Measurements from ENCODE around the gene CREBBP.
"Not testable (repeated sequence)": the region's sequence is repeated elsewhere in the genome, so short reads cannot be mapped to it uniquely, and the experiment has no call there.

Gene CREBBP

GRCh38 chr16:3722508-3722907, 158.0 kb downstream of the CREBBP start:
- Histone ChIP-seq H3K4me3 (ENCODE audit: low read length in 2 of 2) (no peak overlapping the region), H3K9ac (ENCODE audit: low read length in 2 of 2) (no peak overlapping the region), H3K9me3 (ENCODE audit: control insufficient read depth in 2 of 2, low read length in 2 of 2) (no peaks in the 10 kb centered on the region), H3K4me1 (ENCODE audit: control insufficient read depth, insufficient read depth, low read length) (peaks cover 5% of the 10 kb centered on the region), H3K27me3 (ENCODE audit: control insufficient read depth in 1 of 2, insufficient read depth in 2 of 2, low read length in 2 of 2) (no peaks in the 10 kb centered on the region), H3K36me3 (ENCODE audit: control insufficient read depth in 2 of 2, insufficient read depth in 2 of 2, low read length in 2 of 2) (peaks cover 0 to 2% of the 10 kb centered on the region in 2 donors), H3K27ac (ENCODE audit: low read length) (no peak overlapping the region)

GRCh38 chr16:3720418-3720817, 160.1 kb downstream of the CREBBP start:
- no peaks in the 10 kb centered on the region for H3K9me3 ChIP-seq (ENCODE audit: control insufficient read depth in 2 of 2, low read length in 2 of 2)
- no peak overlapping the region for H3K27ac ChIP-seq (ENCODE audit: low read length)
- peaks cover 13% of the 10 kb centered on the region for H3K4me1 ChIP-seq (ENCODE audit: control insufficient read depth, insufficient read depth, low read length)
- H3K36me3 ChIP-seq (ENCODE audit: control insufficient read depth in 2 of 2, insufficient read depth in 2 of 2, low read length in 2 of 2), result no peaks in the 10 kb centered on the region
- H3K9ac ChIP-seq (ENCODE audit: low read length in 2 of 2), result no peak overlapping the region
- H3K4me3 ChIP-seq (ENCODE audit: low read length in 2 of 2), result no peak overlapping the region
- no peaks in the 10 kb centered on the region for H3K27me3 ChIP-seq (ENCODE audit: control insufficient read depth in 1 of 2, insufficient read depth in 2 of 2, low read length in 2 of 2)

GRCh38 chr16:3718628-3719027, 161.9 kb downstream of the CREBBP start:
- Histone ChIP-seq H3K9ac (ENCODE audit: low read length in 2 of 2) (no peak overlapping the region), H3K27ac (ENCODE audit: low read length) (no peak overlapping the region), H3K27me3 (ENCODE audit: control insufficient read depth in 1 of 2, insufficient read depth in 2 of 2, low read length in 2 of 2) (no peaks in the 10 kb centered on the region), H3K9me3 (ENCODE audit: control insufficient read depth in 2 of 2, low read length in 2 of 2) (no peaks in the 10 kb centered on the region), H3K4me1 (ENCODE audit: control insufficient read depth, insufficient read depth, low read length) (peaks cover 13% of the 10 kb centered on the region), H3K4me3 (ENCODE audit: low read length in 2 of 2) (no peak overlapping the region), H3K36me3 (ENCODE audit: control insufficient read depth in 2 of 2, insufficient read depth in 2 of 2, low read length in 2 of 2) (peaks cover 3% of the 10 kb centered on the region in 2 donors)

GRCh38 chr16:3718019-3718391, 162.5 kb downstream of the CREBBP start:
- Histone ChIP-seq H3K9ac (ENCODE audit: low read length in 2 of 2) (peak overlapping the region; percentile 91 to 96), H3K36me3 (ENCODE audit: control insufficient read depth in 2 of 2, insufficient read depth in 2 of 2, low read length in 2 of 2) (peaks cover 3 to 7% of the 10 kb centered on the region in 2 donors), H3K4me3 (ENCODE audit: low read length in 2 of 2) (peak overlapping the region; percentile 94 to 97), H3K27me3 (ENCODE audit: control insufficient read depth in 1 of 2, insufficient read depth in 2 of 2, low read length in 2 of 2) (no peaks in the 10 kb centered on the region), H3K9me3 (ENCODE audit: control insufficient read depth in 2 of 2, low read length in 2 of 2) (no peaks in the 10 kb centered on the region), H3K4me1 (ENCODE audit: control insufficient read depth, insufficient read depth, low read length) (peaks cover 13% of the 10 kb centered on the region), H3K27ac (ENCODE audit: low read length) (peak overlapping the region; percentile 88)

- H3K4me3 ChIP-seq (ENCODE audit: low read length in 2 of 2), result peak within 1 kb of the TSS; percentile 94 to 97
- H3K9ac ChIP-seq (ENCODE audit: low read length in 2 of 2), result peak within 1 kb of the TSS; percentile 91 to 96
These were observed 163.1 kb downstream of the CREBBP start, which contains the start of gene TRAP1 for GRCh38 chr16:3717235-3718018. Gene TRAP1 (minus strand): TSS chr16:3717524. CDS start chr16:3717508, 16 bp downstream.

GRCh38 chr16:3716831-3717234, 163.7 kb downstream of the CREBBP start:
- Histone ChIP-seq H3K9ac (ENCODE audit: low read length in 2 of 2) (peak overlapping the region; percentile 80 to 96), H3K4me1 (ENCODE audit: control insufficient read depth, insufficient read depth, low read length) (peaks cover 13% of the 10 kb centered on the region), H3K27me3 (ENCODE audit: control insufficient read depth in 1 of 2, insufficient read depth in 2 of 2, low read length in 2 of 2) (no peaks in the 10 kb centered on the region), H3K9me3 (ENCODE audit: control insufficient read depth in 2 of 2, low read length in 2 of 2) (no peaks in the 10 kb centered on the region), H3K4me3 (ENCODE audit: low read length in 2 of 2) (peak overlapping the region; percentile 94 to 97), H3K27ac (ENCODE audit: low read length) (peak overlapping the region; percentile 24), H3K36me3 (ENCODE audit: control insufficient read depth in 2 of 2, insufficient read depth in 2 of 2, low read length in 2 of 2) (peaks cover 3 to 9% of the 10 kb centered on the region in 2 donors)

More at GRCh38 chr16:3717235-3718018, 163.1 kb downstream of the CREBBP start, which contains the start of gene TRAP1:
- H3K36me3 ChIP-seq (ENCODE audit: control insufficient read depth in 2 of 2, insufficient read depth in 2 of 2, low read length in 2 of 2), result peaks cover 3 to 8% of the 10 kb centered on the region in 2 donors
- no peaks in the 10 kb centered on the region for H3K9me3 ChIP-seq (ENCODE audit: control insufficient read depth in 2 of 2, low read length in 2 of 2)
- H3K27me3 ChIP-seq (ENCODE audit: control insufficient read depth in 1 of 2, insufficient read depth in 2 of 2, low read length in 2 of 2), result no peaks in the 10 kb centered on the region
- peaks cover 13% of the 10 kb centered on the region for H3K4me1 ChIP-seq (ENCODE audit: control insufficient read depth, insufficient read depth, low read length)
- peak within 1 kb of the TSS; percentile 88 for H3K27ac ChIP-seq (ENCODE audit: low read length)

GRCh38 chr16:3715430-3715829, 165.1 kb downstream of the CREBBP start:
- H3K27me3 ChIP-seq (ENCODE audit: control insufficient read depth in 1 of 2, insufficient read depth in 2 of 2, low read length in 2 of 2), result no peaks in the 10 kb centered on the region
- H3K9me3 ChIP-seq (ENCODE audit: control insufficient read depth in 2 of 2, low read length in 2 of 2), result no peaks in the 10 kb centered on the region
- H3K36me3 ChIP-seq (ENCODE audit: control insufficient read depth in 2 of 2, insufficient read depth in 2 of 2, low read length in 2 of 2), result peaks cover 3 to 9% of the 10 kb centered on the region in 2 donors
- H3K27ac ChIP-seq (ENCODE audit: low read length), result no peak overlapping the region
- H3K9ac ChIP-seq (ENCODE audit: low read length in 2 of 2), result no peak overlapping the region
- peaks cover 13% of the 10 kb centered on the region for H3K4me1 ChIP-seq (ENCODE audit: control insufficient read depth, insufficient read depth, low read length)
- H3K4me3 ChIP-seq (ENCODE audit: low read length in 2 of 2), result no peak overlapping the region

GRCh38 chr16:3714378-3714777, 166.1 kb downstream of the CREBBP start:
- not testable (repeated sequence) for H3K27ac ChIP-seq (ENCODE audit: low read length); H3K9me3 ChIP-seq (ENCODE audit: control insufficient read depth in 2 of 2, low read length in 2 of 2); H3K36me3 ChIP-seq (ENCODE audit: control insufficient read depth in 2 of 2, insufficient read depth in 2 of 2, low read length in 2 of 2); H3K9ac ChIP-seq (ENCODE audit: low read length in 2 of 2); H3K27me3 ChIP-seq (ENCODE audit: control insufficient read depth in 1 of 2, insufficient read depth in 2 of 2, low read length in 2 of 2); H3K4me3 ChIP-seq (ENCODE audit: low read length in 2 of 2)
- peaks cover 13% of the 10 kb centered on the region for H3K4me1 ChIP-seq (ENCODE audit: control insufficient read depth, insufficient read depth, low read length)

GRCh38 chr16:3713587-3714242, 166.8 kb downstream of the CREBBP start:
- Histone ChIP-seq H3K27me3 (ENCODE audit: control insufficient read depth in 1 of 2, insufficient read depth in 2 of 2, low read length in 2 of 2) (no peaks in the 10 kb centered on the region), H3K4me3 (ENCODE audit: low read length in 2 of 2) (no peak overlapping the region), H3K27ac (ENCODE audit: low read length) (no peak overlapping the region), H3K9me3 (ENCODE audit: control insufficient read depth in 2 of 2, low read length in 2 of 2) (no peaks in the 10 kb centered on the region), H3K36me3 (ENCODE audit: control insufficient read depth in 2 of 2, insufficient read depth in 2 of 2, low read length in 2 of 2) (peaks cover 3 to 9% of the 10 kb centered on the region in 2 donors), H3K9ac (ENCODE audit: low read length in 2 of 2) (no peak overlapping the region), H3K4me1 (ENCODE audit: control insufficient read depth, insufficient read depth, low read length) (peaks cover 13% of the 10 kb centered on the region)

GRCh38 chr16:3712861-3713372, 167.6 kb downstream of the CREBBP start:
- Histone ChIP-seq H3K9me3 (ENCODE audit: control insufficient read depth in 2 of 2, low read length in 2 of 2) (no peaks in the 10 kb centered on the region), H3K27me3 (ENCODE audit: control insufficient read depth in 1 of 2, insufficient read depth in 2 of 2, low read length in 2 of 2) (no peaks in the 10 kb centered on the region), H3K4me3 (ENCODE audit: low read length in 2 of 2) (no peak overlapping the region), H3K36me3 (ENCODE audit: control insufficient read depth in 2 of 2, insufficient read depth in 2 of 2, low read length in 2 of 2) (peaks cover 3 to 9% of the 10 kb centered on the region in 2 donors), H3K27ac (ENCODE audit: low read length) (no peak overlapping the region), H3K9ac (ENCODE audit: low read length in 2 of 2) (no peak overlapping the region), H3K4me1 (ENCODE audit: control insufficient read depth, insufficient read depth, low read length) (peaks cover 8% of the 10 kb centered on the region)

Measured in stomach smooth muscle (tissue), 2 donors.